ENCODE data around the gene SLC25A47.

SLC25A47 gene

DNA sequence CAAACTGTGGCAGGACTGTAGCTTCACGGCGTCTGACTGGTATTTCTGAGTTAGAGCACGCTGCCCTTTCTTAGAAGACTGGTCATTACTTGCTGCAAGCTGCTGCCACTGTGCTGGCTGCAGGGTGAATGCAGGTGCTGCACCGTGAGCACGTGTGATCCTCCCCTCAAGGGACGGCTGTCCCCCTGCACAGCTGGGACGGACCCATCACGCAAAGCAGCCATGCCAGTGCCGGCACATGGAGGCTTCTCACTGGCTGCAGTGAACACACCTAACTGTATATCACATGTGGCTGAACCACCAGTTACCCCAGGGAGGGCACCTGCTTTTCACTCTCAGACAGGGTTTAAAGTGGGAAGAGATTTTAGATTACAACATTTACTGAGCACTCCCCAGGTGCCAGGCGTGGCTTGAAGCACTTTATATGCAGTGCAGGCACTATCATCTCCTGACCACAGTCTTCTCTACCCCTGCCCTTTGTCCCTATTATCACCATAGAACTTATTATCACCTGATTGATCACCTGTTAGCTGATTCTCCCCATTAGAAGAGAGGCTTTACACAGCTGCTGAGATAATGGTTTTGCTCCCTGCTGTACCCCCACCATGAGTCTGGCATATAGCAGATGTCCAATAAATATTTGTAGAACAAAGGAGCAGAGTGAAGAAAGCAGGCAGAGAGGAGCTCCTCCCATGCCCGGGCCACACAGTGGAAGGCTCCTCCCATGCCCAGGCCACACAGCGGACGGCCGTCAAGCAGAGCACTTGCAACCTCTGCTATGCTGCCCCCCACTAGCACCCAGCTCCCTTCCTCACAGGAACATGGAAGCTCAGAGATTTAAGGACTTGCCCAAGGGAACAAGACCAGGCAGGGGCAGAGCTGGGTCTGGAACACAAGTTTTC, 25.9 kb downstream of the SLC25A47 start:
- no peak for DNase-seq

DNA sequence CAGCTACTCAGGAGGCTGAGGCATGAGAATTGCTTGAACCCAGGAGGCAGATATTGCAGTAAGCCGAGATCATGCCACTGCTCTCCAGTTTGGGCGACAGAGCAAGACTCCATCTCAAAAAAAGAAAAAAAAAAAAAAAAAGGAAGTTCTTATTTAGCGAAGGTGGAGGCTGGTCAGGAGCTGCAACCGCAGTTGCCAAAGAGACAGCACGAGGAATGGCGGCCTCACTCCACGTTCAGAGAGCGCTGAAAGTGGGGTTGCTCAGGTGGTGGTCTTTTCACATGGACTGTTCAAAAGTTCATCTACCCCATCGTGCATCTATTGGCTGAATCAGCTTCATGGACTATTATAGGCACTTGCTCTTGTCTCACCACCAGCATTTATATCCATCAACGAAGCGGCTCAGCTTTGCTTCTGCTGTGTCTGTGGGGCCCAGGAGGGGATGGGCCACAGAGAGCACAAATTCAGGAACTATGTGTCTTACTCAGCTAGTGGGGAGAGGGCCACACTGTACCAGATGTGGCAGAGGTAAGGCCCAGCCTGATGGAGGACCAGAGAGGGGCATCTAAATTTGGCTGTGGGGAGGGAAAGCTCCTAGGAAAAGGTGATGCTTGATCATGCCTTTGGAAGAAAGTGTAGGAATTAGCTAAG, 27.3 kb downstream of the SLC25A47 start:
- DNase-seq = no peak

DNA sequence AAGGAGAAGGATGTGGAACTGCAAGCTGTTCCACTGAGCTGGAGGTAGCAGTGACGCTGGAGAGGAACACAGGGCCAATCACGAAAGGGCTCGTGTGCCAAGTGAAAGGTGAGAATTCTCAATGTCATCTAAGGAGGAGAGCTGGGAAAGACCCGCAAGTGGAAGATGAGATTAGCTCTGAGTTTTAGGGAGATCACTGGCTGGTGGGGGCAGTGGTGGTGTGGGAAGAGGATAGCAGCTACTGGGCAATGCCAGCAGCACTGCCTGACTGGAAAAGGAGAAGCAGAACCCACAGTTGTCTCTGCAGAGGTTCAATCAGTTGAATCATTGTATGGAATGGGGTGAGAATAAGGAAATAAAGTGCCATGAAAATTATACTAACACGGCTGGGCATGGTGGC, 27.8 kb downstream of the SLC25A47 start:
- DNase-seq = no peak

DNA sequence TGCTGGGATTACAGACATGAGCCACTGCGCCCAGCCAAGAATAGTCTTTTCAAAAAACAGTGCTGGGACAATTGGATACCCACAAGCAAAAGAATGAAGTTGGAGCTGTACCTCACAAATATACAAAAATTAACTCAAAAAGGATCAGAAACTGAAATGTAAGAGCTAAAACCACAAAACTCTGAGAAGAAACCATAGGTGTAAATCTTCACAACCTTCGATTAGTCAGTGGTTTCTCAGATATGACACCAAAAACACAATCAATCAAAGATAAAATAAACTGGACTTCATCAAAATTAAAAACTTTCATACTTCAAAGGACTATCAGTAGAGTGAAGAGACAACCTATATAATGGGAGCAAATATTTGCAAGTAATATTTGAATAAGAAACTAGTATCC, 35.3 kb downstream of the SLC25A47 start:
- no peak for DNase-seq

DNA sequence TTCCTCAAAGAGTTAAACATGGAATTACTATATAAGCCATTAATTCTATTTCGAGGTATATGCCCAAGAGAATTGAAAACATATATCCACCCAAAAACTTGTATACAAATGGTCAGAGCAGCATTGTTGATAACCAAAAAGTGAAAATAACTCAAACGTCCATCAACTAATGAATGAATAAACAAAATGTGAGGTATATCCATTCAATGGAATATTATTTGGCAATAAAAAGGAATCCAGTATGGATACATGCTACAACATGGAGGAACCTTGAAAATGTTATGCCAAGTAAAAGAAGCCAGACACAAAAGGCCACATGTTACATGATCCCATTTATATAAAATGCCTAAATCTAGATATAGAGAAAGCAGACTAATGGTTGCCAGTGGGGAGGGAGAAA, 36.0 kb downstream of the SLC25A47 start:
- no peak for DNase-seq

DNA sequence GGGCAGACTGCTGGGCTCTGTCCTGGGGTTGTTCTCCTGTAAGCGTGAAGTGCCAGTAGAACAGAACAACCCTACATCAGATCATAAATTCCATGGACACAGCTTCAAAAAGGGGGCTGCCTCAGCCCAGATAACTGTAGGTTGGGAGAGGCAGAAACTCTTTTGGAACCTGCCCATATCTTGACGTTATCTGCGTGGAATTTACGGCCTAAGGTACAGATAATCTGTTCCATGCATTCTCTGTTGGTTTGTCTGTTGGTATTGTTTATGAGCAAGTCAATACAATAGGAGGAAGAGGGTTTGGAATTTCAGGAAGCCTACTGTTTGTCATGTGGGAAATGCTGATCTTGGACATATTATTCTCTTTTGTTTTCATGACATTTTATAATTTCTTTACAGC, 36.7 kb downstream of the SLC25A47 start:
- DNase-seq = no peak

DNA sequence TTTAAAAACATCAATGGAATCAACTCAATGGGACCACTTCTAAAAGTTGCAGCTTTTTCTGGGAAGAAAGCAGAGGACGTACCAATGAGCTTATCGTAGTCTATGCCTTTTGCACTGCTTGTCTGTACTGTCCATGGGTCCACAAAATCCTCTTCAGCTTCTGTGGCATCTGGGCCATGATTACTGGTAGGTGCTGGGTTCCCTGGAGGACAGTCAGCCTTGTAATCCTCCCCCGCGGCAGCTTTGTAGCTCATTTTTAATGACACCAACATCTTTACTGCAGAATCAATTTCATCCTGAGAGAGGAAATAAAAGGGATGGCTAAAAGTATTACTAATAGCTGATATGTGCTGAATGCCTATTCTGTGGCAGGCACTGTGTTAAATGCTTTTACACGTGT, 38.5 kb downstream of the SLC25A47 start:
- DNase-seq = no peak

DNA sequence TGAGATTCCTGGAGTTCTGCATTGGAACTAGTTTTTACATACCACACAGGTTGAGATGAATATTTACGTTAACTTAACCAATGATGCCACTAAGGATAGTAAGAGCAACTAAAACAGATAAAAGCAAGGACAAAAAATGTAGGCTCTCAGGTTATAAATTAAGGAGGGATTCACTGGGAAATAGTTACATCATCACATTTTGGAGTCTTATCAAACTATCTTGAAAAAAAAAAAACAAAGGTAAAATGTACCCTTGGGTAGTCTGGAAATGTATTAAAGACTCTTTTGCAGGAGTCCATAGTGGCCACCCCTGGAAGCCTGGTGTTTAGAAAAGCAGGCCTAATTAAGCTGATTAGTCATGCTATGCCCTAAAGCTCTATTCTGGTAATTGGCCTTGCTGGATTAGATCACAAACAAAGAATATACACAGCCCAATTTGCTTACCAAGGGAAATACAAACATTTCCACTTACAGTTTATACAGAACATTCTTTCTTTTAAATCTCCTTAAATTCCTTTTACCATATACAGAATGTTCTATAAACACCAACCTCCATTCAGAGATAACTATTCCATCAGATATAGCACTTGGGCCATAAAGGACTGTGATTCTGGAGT, 39.3 kb downstream of the SLC25A47 start:
- no peak for DNase-seq

DNA sequence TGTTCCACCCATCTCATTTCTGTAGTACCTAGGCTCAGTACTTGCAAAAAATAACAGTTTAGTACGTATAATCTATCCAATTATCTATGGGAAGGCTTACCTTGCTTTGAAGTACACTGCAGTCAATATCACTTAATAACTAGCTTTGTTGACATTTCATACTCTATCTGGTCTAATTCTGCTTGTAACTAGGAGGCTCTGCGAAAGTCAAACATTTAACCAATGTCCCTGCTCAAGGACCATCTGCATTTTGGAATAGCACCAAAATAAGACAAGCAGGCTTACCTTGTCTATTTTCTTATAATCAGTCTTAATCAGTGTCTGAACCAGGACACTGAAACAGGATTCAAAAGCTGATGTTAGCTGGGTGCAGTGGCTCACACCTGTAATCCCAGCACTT, 39.9 kb downstream of the SLC25A47 start:
- no peak for DNase-seq

DNA sequence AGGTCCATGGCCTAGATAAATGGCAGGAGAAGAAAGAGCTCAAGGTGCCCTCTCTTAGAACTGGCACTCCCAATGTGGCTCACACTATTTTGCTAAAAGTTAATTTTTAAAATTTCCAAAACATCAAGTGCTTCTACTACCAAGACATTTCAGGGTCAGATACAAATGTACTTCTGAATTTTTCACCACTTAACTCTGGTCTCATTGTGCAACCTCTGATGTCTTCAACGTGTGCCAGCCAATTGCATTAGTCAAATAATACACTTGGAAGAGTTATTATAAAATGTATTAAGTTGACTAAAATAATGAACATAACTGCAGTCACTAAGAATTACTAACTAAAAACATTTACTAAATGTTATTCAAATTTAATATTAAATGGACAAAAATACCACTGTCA, 41.3 kb downstream of the SLC25A47 start:
- DNase-seq = no peak

DNA sequence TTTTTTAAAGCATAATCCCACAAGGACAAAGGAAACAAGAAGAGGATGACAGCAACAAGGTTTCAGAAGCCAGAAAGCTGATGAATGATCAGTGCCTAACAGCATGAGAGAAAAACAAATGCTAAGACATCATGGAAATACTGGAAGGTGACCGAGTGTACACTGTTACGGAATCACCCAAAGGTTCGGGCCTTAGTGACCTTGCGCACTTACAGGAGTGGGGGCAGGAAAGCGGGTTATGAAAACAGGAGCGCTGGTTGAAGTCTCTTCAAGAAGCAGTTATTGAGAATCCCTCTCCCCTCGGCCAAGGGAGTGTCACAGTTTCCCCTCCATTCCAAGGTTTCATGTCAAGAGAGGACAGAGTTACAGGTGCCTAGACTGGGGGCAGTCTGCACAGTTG, 42.6 kb downstream of the SLC25A47 start:
- DNase-seq = no peak

DNA sequence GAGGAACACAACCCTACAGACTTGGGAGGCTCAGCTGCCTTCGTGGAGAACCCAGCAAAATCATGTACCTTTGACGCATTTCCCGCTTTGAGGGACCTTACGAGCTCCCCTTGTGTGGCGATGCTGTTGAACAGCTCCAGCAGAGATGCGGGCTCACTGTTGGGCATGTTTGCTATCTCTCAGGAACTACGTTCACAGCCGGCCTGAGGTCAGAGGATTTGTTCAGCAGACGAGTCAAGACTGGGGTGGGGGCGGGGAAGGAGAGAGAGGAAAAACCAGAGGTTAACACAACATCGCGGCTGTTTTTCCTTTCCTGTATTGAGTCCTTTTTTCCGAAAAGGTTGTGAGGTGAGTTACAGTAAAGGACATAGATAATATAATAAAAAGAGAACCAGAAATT, 45.9 kb downstream of the SLC25A47 start:
- no peak for DNase-seq

DNA sequence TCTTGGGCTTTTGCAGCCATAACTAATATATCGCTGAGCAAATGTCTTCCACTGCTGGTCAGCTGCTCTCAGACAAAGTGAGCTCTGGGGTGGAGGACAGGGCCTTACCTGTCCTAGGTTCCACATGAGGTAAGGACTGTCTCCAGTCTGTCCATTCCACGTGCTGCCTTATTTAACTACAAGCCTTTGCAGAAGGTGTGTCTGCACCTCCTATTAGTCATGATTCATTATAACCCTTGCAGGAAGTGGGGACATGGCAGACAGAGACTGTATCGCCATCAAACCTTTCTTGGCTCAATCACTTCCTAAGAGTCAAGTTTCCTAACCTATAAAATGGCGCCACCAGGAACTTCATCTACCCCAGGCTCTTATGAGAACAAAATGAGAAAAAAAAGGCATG, 46.9 kb downstream of the SLC25A47 start:
- no peak for DNase-seq

DNA sequence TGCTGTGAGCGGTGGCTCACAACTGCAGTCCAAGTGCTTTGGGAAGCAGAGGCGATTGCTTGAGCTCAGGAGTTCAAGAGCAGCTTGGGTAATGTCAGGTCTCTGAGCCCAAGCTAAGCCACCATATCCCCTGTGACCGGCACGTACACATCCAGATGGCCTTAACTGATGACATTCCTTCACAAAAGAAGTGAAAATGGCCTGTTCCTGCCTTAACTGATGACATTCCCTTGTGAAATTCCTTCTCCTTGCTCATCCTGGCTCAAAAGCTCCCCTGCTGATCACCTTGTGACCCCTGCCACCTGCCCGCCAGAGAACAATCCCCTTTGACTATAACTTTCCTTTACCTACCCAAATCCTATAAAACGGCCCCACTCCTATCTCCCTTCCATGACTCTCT, 48.6 kb downstream of the SLC25A47 start:
- no peak for DNase-seq

DNA sequence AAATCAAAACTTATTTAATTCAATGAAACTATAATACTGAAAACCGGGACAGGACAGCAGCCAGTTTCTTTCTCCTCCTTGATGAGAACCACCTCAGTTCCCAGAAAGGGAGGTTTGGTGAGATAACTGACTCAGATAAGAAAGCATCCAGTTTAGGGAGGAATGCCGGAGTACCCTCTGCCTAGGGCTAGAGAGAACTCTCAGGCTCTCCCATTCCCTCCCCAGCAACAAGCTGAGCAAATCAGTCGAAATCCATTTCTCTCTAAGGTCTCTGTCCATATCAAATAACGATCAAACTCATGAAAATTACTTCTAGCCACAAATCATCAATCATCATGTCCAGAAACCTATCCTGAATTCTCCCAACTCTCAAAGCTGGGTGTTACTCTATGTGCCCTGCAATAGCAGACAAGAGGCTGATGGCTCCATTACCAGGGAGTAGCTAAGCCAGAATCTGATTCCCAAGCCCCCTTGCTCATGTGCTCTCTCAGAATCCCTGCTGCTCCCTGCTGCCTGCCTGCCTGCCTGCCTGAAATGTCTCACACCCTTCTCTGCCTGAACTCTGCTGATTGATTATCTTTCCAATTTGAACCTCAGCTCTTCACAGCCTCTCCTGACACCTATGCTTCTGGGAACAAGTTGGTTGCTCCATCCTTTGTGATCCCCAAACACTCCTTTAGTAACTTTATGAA, 49.4 kb downstream of the SLC25A47 start:
- no peak for DNase-seq

DNA sequence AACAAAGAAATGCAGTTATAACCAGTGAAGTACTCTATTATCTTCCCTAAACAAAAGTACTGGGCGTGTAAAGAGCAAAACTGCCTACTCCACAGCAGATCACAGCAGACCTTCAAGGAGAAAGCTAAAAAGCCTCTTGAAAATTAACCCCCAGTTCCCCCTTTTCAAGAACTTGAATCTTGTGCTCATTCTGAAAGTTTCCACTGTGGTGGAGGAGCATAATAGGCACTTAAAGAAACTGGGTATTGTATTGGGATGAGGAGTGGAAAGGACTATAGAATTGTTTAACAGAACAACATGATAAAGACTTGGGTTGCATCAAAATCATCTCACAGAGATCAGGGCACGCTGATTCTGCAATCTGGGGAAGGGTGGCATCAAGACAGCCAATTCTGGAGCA, 51.1 kb downstream of the SLC25A47 start:
- no peak for DNase-seq

DNA sequence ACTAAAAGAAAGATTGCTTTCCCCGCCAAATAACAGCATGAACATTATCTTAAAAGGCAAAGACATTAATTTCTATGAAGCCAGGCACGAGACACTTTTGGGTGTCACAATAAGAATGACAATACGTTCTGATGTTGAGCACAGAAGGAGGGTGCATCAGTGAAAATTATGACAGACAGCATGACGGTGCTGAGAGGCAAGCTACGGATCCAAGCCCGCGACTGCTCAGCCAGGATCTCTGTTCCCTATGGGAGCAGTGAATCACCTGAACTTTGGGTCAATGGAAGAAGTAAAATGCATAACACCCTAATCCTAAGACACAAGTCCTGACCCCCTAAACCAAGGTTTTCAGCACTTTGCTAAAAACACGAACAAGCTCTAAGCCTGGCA, 51.7 kb downstream of the SLC25A47 start:
- DNase-seq = no peak

DNA sequence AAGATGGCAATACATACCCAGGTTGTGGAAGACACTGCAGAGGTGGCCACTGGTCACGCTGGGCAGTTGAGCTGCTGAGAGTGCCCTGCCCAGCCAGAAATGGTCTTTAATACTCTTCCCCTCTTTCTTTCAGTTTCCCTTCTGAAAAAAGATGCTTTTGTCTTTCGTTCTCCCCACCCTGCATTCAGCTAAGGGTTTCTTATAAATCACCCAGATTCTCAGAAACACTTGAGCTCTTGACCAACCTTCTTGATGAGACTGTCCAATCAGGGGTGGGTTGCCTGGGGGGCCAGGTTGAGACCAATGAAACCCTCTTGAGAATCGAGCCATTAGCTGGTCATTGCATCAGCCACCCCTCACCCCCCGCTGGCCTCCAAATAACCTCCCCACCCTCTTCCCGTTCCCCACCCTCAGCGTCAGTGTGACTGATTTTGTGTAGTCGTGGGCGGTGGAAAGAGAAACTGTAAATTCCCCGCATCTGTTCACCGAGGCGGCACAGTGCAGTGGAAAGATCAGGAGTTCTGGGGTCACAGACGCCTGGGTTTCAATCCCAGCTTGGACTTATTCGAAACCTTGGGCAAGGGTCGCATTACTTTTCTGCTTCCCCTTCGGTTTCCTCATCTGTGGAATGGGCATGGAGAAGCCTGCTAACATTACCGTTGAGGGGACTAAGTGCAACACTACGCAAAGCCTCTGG, 52.3 kb downstream of the SLC25A47 start:
- DNase-seq = peak; percentile 6

DNA sequence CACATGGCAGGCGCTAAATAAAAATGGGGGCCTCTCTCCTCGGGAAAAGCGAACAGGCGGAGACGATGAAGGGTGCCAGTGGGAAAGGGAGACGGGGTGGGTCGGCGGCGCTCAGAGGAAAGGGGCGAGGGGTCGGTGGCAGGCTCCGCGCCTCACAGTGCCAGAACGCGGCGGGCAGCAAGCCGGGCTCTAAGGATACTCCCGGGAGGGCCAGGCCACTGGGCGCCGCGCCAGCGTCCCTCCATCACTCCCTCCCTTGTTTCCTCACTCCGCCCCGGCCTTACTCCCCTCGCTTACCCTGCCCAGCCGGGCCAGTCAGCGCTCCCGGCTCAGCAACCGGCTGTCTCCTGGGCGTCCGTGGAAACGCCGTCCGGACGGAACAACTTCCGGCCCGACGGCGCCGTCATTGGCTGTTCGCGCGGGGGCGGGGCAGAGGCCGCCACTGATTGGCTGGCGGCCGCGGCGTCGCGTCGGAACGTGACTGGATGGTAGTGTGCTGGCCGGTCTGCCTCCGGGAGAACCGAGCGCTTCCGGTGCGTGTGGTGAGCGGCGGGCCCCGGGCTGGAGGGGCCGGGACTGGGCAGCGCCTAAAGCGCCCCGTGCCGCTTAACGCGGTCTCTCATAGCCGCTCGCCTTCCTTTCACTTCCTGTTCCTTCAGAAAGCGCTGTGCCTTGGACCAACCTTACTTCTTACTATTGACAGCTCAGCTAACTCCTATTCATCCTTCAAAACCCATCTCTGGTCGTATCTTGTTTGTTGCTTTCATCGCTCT, 53.0 kb downstream of the SLC25A47 start, which contains the start of gene WDR25:
Gene WDR25, plus strand, starts transcription at position 523 of the 773 bp plus-strand sequence.
- peak; percentile 88 for DNase-seq

DNA sequence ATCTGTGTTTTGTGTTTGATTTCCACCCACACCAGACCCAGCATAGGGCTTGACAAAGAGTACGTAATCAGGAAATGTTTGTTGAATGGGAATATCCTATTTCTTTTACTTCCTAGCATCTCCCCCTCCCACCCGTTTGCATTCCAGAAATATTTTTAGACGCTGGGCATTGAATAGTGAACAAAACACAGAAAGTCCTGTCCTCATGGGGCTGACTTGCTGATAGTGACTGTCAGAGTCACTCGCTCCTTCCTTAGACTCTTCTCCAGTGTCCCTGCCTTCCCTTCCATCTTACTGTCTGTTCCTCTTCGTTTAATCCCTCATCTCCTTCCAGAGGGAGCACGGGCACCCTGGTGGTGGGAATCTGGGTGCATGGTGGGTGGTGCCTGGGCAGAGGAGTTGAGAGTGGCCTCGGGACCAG, 53.6 kb downstream of the SLC25A47 start:
- DNase-seq = no peak
